ENCODE data around the gene SDK1. TPM values are rescaled to one million over a fixed set of nuclear protein-coding genes. Genes with fewer than 3 reads are reported as not detected.

Gene SDK1
- total and polyA plus RNA-seq, 2 experiments from 2014 or later: 2.1 to 10.0 TPM

GRCh38 chr7:3832199-3832598 lies 531.1 kb downstream of the SDK1 start:
- no peak overlapping the region for H2AFZ ChIP-seq
- Mint-ChIP-seq H3K9me3 (no peaks in the 10 kb centered on the region), H3K27me3 (ENCODE audit: insufficient read depth, low read depth, poor library complexity) (peaks cover 2% of the 10 kb centered on the region), H3K27ac (no peak overlapping the region), H3K4me1 (no peaks in the 10 kb centered on the region), H3K36me3 (ENCODE audit: low read depth) (no peaks in the 10 kb centered on the region), H3K4me3 (no peak overlapping the region)
- H3K4me1 ChIP-seq (ENCODE audit: insufficient read depth): no peaks in the 10 kb centered on the region
- DNase-seq (ENCODE audit: low spot score): no peak
- H3K27me3 ChIP-seq (ENCODE audit: insufficient read depth): no peaks in the 10 kb centered on the region
- no peak overlapping the region for H3K27ac ChIP-seq (ENCODE audit: low read depth)
- H3F3A ChIP-seq (replicated peaks; ENCODE audit: low read depth): no peaks in the 10 kb centered on the region
- no peak for ATAC-seq
- no peak overlapping the region for H3K4me2 ChIP-seq
- H3K36me3 ChIP-seq (ENCODE audit: insufficient read depth): no peaks in the 10 kb centered on the region
- TF ChIP-seq POLR2AphosphoS5 (IDR thresholded peaks at IDR 0.05; ENCODE audit: low read depth) (no peak), JUNB (IDR thresholded peaks at IDR 0.05; ENCODE audit: unreplicated experiment) (no peak), ZNF114 (CRISPR knock-in tag; IDR thresholded peaks at IDR 0.05) (no peak), NANOG (IDR thresholded peaks at IDR 0.05; ENCODE audit: borderline replicate concordance) (no peak), EZH2 (IDR thresholded peaks at IDR 0.05; ENCODE audit: low read depth, unreplicated experiment) (no peak), STAT1 (IDR thresholded peaks at IDR 0.05; ENCODE audit: unreplicated experiment) (no peak)
- no peaks in the 10 kb centered on the region for H3K79me2 ChIP-seq (replicated peaks; ENCODE audit: insufficient read depth)
- no peak overlapping the region for H3K4me3 ChIP-seq
- H3K9me2 ChIP-seq (ENCODE audit: insufficient read depth): no peaks in the 10 kb centered on the region
- H4K20me1 ChIP-seq (replicated peaks; ENCODE audit: insufficient read depth): no peaks in the 10 kb centered on the region

- H3K4me2 ChIP-seq: no peak overlapping the region
- no peak overlapping the region for H3K27ac ChIP-seq (ENCODE audit: low read depth)
- no peaks in the 10 kb centered on the region for H3K9me2 ChIP-seq (ENCODE audit: insufficient read depth)
- H3K36me3 ChIP-seq (ENCODE audit: insufficient read depth): no peaks in the 10 kb centered on the region
- H2AFZ ChIP-seq: no peak overlapping the region
- Mint-ChIP-seq H3K27ac (no peak overlapping the region), H3K4me1 (no peaks in the 10 kb centered on the region), H3K27me3 (ENCODE audit: insufficient read depth, low read depth, poor library complexity) (peaks cover 6% of the 10 kb centered on the region), H3K9me3 (no peaks in the 10 kb centered on the region), H3K4me3 (no peak overlapping the region), H3K36me3 (ENCODE audit: low read depth) (no peaks in the 10 kb centered on the region)
- H3K27me3 ChIP-seq (ENCODE audit: insufficient read depth): no peaks in the 10 kb centered on the region
- H4K20me1 ChIP-seq (replicated peaks; ENCODE audit: insufficient read depth): no peaks in the 10 kb centered on the region
- no peaks in the 10 kb centered on the region for H3F3A ChIP-seq (replicated peaks; ENCODE audit: low read depth)
- H3K79me2 ChIP-seq (replicated peaks; ENCODE audit: insufficient read depth): no peaks in the 10 kb centered on the region
- DNase-seq (ENCODE audit: low spot score) (no peak), ATAC-seq (no peak)
- H3K4me3 ChIP-seq: no peak overlapping the region
- H3K4me1 ChIP-seq (ENCODE audit: insufficient read depth): no peaks in the 10 kb centered on the region
- no peak for TF ChIP-seq CREB1 (CRISPR knock-in tag; IDR thresholded peaks at IDR 0.05; ENCODE audit: low read depth)
- TF ChIP-seq NANOG (IDR thresholded peaks at IDR 0.05; ENCODE audit: borderline replicate concordance): no peak
- TF ChIP-seq ZNF114 (CRISPR knock-in tag; IDR thresholded peaks at IDR 0.05): no peak
- no peak for TF ChIP-seq JUNB (IDR thresholded peaks at IDR 0.05; ENCODE audit: unreplicated experiment)
- TF ChIP-seq ETS1 (IDR thresholded peaks at IDR 0.05): no peak
- no peak for TF ChIP-seq REST (IDR thresholded peaks at IDR 0.05; ENCODE audit: unreplicated experiment)
- TF ChIP-seq EZH2phosphoT487 (IDR thresholded peaks at IDR 0.05; ENCODE audit: unreplicated experiment): no peak
- no peak for TF ChIP-seq STAT1 (IDR thresholded peaks at IDR 0.05; ENCODE audit: unreplicated experiment)
- TF ChIP-seq POLR2AphosphoS5 (IDR thresholded peaks at IDR 0.05; ENCODE audit: low read depth): no peak
- TF ChIP-seq EZH2 (IDR thresholded peaks at IDR 0.05; ENCODE audit: low read depth, unreplicated experiment): no peak
- no peak for TF ChIP-seq ZNF331 (CRISPR knock-in tag; IDR thresholded peaks at IDR 0.05; ENCODE audit: low read depth)
- no peak for TF ChIP-seq CTCF (conservative IDR thresholded peaks at IDR 0.05; ENCODE audit: low read depth in 2 of 2)
These were observed 534.1 kb downstream of the SDK1 start for GRCh38 chr7:3835109-3835508.

All from GM23338 (cell line).